Nephron progenitor cell (in vitro differentiated cells): ENCODE results near the gene VPS13D.

Experiments used
- DNase-seq: peaks from one replicate; pipeline ENCODE4 v3.0.0; 2021
- H3K27ac Mint-ChIP-seq: 2 replicates; pipeline ENCODE4 v1.8.0; 2021; ENCODE audit warnings: mild to moderate bottlenecking, moderate library complexity, mixed read lengths
- H3K27me3 Mint-ChIP-seq: 2 replicates; pipeline ENCODE4 v1.8.0; 2021; ENCODE audit warnings: mild to moderate bottlenecking, low read depth, mixed read lengths; ENCODE audit not compliant: poor library complexity
- H3K36me3 Mint-ChIP-seq: 2 replicates; pipeline ENCODE4 v1.8.0; 2021; ENCODE audit warnings: low read depth, mixed read lengths
- H3K4me1 Mint-ChIP-seq: 2 replicates; pipeline ENCODE4 v1.8.0; 2021; ENCODE audit warnings: mixed read lengths
- H3K4me3 Mint-ChIP-seq: 2 replicates; pipeline ENCODE4 v1.8.0; 2021; ENCODE audit warnings: mild to moderate bottlenecking, moderate library complexity, mixed read lengths
- H3K9me3 Mint-ChIP-seq: 2 replicates; pipeline ENCODE4 v1.8.0; 2021; ENCODE audit warnings: mild to moderate bottlenecking, moderate library complexity, mixed read lengths
- CTCF ChIP-seq: fragments of 200-600 bp; sonication (generic); IDR thresholded peaks from 2 replicates; pipeline ENCODE4 v1.5.0; 2021; ENCODE audit warnings: antibody characterized with exemption

Gene VPS13D

DNA sequence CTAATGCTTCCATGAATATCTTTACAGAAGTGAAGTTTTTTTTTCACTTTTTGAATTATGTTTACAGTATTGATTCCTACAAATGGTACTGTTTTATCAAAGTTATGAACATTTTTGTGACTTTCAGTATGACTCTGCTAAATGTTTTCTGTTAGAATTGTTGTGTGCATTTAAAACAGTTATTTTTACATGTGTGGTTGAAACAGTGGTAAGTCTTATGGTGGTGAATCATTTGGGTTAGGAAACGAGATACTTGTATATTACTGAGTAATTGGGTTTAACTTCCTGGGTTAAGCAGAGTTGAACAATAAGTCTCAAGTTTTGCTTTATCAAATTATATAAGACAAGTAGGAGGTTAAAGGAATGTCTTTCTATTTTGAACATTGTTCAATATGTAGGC is 66.8 kb downstream of the VPS13D start:
- H3K4me1 Mint-ChIP-seq, result no peaks in the 10 kb centered on the region

GRCh38 chr1:12300706-12301105 is 70.9 kb downstream of the VPS13D start:
- Mint-ChIP-seq H3K36me3 (peaks cover 71% of the 10 kb centered on the region), H3K9me3 (peaks cover 6% of the 10 kb centered on the region), H3K27me3 (no peaks in the 10 kb centered on the region), H3K27ac (no peak overlapping the region), H3K4me3 (no peak overlapping the region), H3K4me1 (no peaks in the 10 kb centered on the region)
- no peak for DNase-seq
- TF ChIP-seq CTCF, result no peak

More for the DNA sequence above, 66.8 kb downstream of the VPS13D start:
- Mint-ChIP-seq H3K4me3 (no peak overlapping the region), H3K36me3 (peaks cover 51% of the 10 kb centered on the region), H3K27me3 (no peaks in the 10 kb centered on the region), H3K27ac (peak overlapping the region; percentile 19), H3K9me3 (no peaks in the 10 kb centered on the region)
- no peak for DNase-seq
- TF ChIP-seq CTCF, result no peak

- Mint-ChIP-seq H3K27ac (no peak overlapping the region), H3K4me3 (no peak overlapping the region), H3K9me3 (peaks cover 13% of the 10 kb centered on the region), H3K36me3 (peaks cover 74% of the 10 kb centered on the region), H3K27me3 (no peaks in the 10 kb centered on the region), H3K4me1 (no peaks in the 10 kb centered on the region)
- TF ChIP-seq CTCF, result no peak
- DNase-seq, result no peak
Measured at GRCh38 chr1:12301518-12302237, 71.8 kb downstream of the VPS13D start.

DNA sequence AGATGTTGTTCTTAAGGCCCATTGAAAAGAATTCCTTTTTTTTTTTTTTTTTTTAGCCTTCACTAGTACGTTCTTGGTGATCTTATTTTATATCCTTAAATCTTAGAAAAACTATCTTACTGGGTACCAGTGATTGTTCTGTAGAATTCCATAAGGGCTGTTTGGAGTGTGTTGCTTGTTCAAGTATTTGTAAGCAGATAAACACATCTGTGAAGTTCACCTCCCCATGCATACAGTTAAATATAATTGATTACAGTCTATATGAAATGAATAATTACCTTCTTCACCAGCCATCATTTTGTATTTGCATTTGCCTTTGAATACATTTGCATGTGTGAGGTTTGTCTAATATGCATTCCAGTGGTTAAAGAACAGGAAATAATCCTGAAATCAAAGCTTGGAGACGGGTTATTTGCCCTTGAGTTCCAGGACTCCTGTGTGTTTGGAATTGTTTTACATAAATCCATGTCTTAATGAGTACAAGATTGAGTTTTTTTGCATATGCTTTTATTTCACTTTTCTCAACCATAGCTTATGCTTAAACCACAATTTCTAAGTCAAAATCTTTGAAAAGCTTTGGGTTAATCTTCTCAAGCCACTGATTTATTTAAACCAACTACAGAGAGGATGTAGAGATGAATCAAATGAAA is 73.1 kb downstream of the VPS13D start:
- peaks cover 4% of the 10 kb centered on the region for H3K4me1 Mint-ChIP-seq
- peaks cover 23% of the 10 kb centered on the region for H3K9me3 Mint-ChIP-seq
- peaks cover 4% of the 10 kb centered on the region for H3K27me3 Mint-ChIP-seq

DNA sequence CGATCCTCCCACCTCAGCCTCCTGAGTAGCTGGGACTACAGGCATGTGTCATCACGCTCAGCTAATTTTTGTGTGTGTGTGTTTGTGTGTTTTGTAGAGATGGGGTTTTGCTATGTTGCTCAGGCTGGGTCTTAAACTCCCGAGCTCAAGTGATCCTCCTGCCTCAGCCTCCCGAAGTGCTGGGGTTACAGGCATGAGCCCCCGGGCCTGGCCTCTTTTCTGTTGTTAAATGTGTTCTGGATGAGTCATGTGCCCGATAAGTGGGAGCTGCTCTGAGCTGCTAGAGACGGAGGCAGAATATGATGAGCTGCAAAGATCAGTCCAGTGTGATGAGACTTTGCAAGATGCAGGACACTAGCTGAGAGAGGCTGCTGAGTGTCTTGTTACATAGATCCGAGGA is 75.5 kb downstream of the VPS13D start:
- Mint-ChIP-seq H3K27ac (no peak overlapping the region), H3K4me3 (no peak overlapping the region), H3K9me3 (peaks cover 24% of the 10 kb centered on the region), H3K27me3 (peaks cover 4% of the 10 kb centered on the region), H3K36me3 (peaks cover 83% of the 10 kb centered on the region), H3K4me1 (peaks cover 13% of the 10 kb centered on the region)
- DNase-seq, result no peak
- no peak for TF ChIP-seq CTCF

More for the DNA sequence above, 73.1 kb downstream of the VPS13D start:
- no peak for TF ChIP-seq CTCF
- no peak for DNase-seq
- H3K36me3 Mint-ChIP-seq, result peaks cover 78% of the 10 kb centered on the region
- H3K4me3 Mint-ChIP-seq, result no peak overlapping the region
- H3K27ac Mint-ChIP-seq, result no peak overlapping the region
